Smooth muscle cell (in vitro differentiated cells): ENCODE measurements around the gene BTBD10. TPM values are rescaled to one million over a fixed set of nuclear protein-coding genes. Genes with fewer than 3 reads are reported as not detected.

Experiments used
- DNase-seq: peaks from one replicate; lab custom pipeline; 2025; ENCODE audit not compliant: unreplicated experiment; lab: John Stamatoyannopoulos, UW
- H2AFZ ChIP-seq: fragments of 200-600 bp; sonication (generic); 2 replicates; pipeline ENCODE4 v1.6.0; 2016; ENCODE audit warnings: antibody characterized with exemption, low read depth, mild to moderate bottlenecking
- H3F3A ChIP-seq: fragments of 200-600 bp; sonication (generic); 2 replicates; pipeline ENCODE4 v1.6.0; 2017; ENCODE audit warnings: antibody characterized with exemption, low read depth
- H3K27ac ChIP-seq: fragments of 200-600 bp; sonication (generic); 2 replicates; pipeline ENCODE4 v1.5.1; 2016; ENCODE audit warnings: low read depth, mild to moderate bottlenecking
- H3K27me3 ChIP-seq: fragments of 200-600 bp; sonication (generic); 2 replicates; pipeline ENCODE4 v1.6.1; 2016; ENCODE audit warnings: low read depth, mild to moderate bottlenecking
- H3K36me3 ChIP-seq: fragments of 200-600 bp; sonication (generic); 2 replicates; pipeline ENCODE4 v1.5.1; 2016; ENCODE audit warnings: low read depth
- H3K4me1 ChIP-seq: fragments of 200-600 bp; sonication (generic); 2 replicates; pipeline ENCODE4 v1.5.1; 2016; ENCODE audit warnings: low read depth
- H3K4me2 ChIP-seq: fragments of 200-600 bp; sonication (generic); 2 replicates; pipeline ENCODE4 v1.6.0; 2016; ENCODE audit warnings: mild to moderate bottlenecking
- H3K4me3 ChIP-seq: fragments of 200-600 bp; sonication (generic); 2 replicates; pipeline ENCODE4 v1.5.1; 2016; ENCODE audit warnings: mild to moderate bottlenecking
- H3K79me2 ChIP-seq: fragments of 200-600 bp; sonication (generic); 2 replicates; pipeline ENCODE4 v1.6.0; 2016; ENCODE audit warnings: low read depth, mild to moderate bottlenecking
- H3K9ac ChIP-seq: fragments of 200-600 bp; sonication (generic); 2 replicates; pipeline ENCODE4 v1.6.0; 2016; ENCODE audit warnings: low read depth
- H3K9me3 ChIP-seq: fragments of 200-600 bp; sonication (generic); replicated peaks from 2 replicates; pipeline ENCODE4 v1.5.1; 2016; ENCODE audit warnings: low read depth
- H4K20me1 ChIP-seq: fragments of 200-600 bp; sonication (generic); 2 replicates; pipeline ENCODE4 v1.6.0; 2016; ENCODE audit warnings: low read depth
- WGBS: methylation state at CpG from one replicate; pipeline ENCODE4 v1.1.7; 2016; ENCODE audit warnings: low lambda C conversion rate; 5-methylcytosine and 5-hydroxymethylcytosine counted together
- polyA plus RNA-seq: library from polyadenylated mRNA; unstranded; fragments of >200 nt; fragmentation: Nextera tagmentation; extraction: Ambion mirVana; gene quantifications from 2 replicates; pipeline ENCODE4 v1.2.1, GENCODE V29; 2016
- total RNA-seq: library from RNA; depleted of rRNA; stranded (reverse); fragments of >200 nt; gene quantifications from 2 replicates; pipeline ENCODE4 v1.2.3, GENCODE V29; 2014
- TF ChIP-seq, protein P1 (sequence below): fragments of 200-600 bp; sonication (generic); IDR thresholded peaks from 2 replicates; pipeline ENCODE4 v1.5.1; 2017; ENCODE audit warnings: borderline replicate concordance, mild to moderate bottlenecking, antibody characterized with exemption; ENCODE audit not compliant: insufficient read depth, poor library complexity, severe bottlenecking

The BTBD10 gene
- total and polyA plus RNA-seq, 2 experiments from 2014 or later, result 22.3 to 48.5 TPM

- Histone ChIP-seq H4K20me1 (peaks cover 40% of the 10 kb centered on the region), H3K79me2 (peaks cover 59% of the 10 kb centered on the region), H3K4me3 (no peak overlapping the region), H3K9ac (peak overlapping the region; percentile 36), H3K27ac (peak overlapping the region; percentile 72), H3K4me1 (peaks cover 8% of the 10 kb centered on the region), H3K36me3 (no peaks in the 10 kb centered on the region), H3K9me3 (no peaks in the 10 kb centered on the region), H3K27me3 (no peaks in the 10 kb centered on the region), H3K4me2 (peak overlapping the region; percentile 88), H2AFZ (no peak overlapping the region), H3F3A (no peaks in the 10 kb centered on the region)
- TF ChIP-seq, protein P1, sequence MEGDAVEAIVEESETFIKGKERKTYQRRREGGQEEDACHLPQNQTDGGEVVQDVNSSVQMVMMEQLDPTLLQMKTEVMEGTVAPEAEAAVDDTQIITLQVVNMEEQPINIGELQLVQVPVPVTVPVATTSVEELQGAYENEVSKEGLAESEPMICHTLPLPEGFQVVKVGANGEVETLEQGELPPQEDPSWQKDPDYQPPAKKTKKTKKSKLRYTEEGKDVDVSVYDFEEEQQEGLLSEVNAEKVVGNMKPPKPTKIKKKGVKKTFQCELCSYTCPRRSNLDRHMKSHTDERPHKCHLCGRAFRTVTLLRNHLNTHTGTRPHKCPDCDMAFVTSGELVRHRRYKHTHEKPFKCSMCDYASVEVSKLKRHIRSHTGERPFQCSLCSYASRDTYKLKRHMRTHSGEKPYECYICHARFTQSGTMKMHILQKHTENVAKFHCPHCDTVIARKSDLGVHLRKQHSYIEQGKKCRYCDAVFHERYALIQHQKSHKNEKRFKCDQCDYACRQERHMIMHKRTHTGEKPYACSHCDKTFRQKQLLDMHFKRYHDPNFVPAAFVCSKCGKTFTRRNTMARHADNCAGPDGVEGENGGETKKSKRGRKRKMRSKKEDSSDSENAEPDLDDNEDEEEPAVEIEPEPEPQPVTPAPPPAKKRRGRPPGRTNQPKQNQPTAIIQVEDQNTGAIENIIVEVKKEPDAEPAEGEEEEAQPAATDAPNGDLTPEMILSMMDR, result no peak
- WGBS, result 88% methylated on average over 3 of the region's 3 CpGs
- DNase-seq, result no peak
Observed at GRCh38 chr11:13461291-13461690, 1.7 kb downstream of the BTBD10 start.

DNA sequence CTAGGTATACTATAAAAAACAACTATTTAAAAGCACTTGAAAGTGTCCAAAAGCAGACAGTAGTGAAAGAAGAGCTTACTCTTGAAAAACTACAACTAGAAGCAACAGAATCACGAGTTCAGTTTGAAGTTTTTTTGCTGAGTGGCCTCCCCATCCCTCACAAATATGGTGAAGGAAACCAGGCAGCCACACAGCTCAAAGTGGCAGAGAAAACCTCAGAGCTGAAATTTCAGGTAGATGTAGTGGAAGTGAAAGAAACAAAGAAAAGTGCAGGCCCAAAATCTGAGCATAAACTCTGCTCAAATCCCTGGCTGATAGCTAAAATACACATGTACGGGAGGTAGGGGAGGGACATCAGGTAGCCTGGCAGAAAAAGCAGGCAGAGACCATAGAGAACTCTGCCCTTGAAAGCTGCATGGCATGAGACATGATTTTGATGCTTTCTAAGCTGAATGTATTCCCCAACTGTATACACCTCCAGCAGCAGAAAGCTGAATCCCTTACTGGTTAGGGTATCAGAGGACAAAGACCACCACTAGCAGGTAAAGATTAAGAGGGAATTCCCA, 12.1 kb downstream of the BTBD10 start:
- H3F3A ChIP-seq, result no peaks in the 10 kb centered on the region

GRCh38 chr11:13449522-13449921, 13.5 kb downstream of the BTBD10 start:
- Histone ChIP-seq H4K20me1 (peaks cover 87% of the 10 kb centered on the region), H3K4me3 (no peak overlapping the region), H3K27me3 (no peaks in the 10 kb centered on the region), H3K4me2 (no peak overlapping the region), H3K4me1 (peaks cover 12% of the 10 kb centered on the region), H3K9ac (no peak overlapping the region), H2AFZ (no peak overlapping the region), H3K79me2 (peaks cover 93% of the 10 kb centered on the region), H3K9me3 (no peaks in the 10 kb centered on the region), H3K36me3 (no peaks in the 10 kb centered on the region), H3K27ac (no peak overlapping the region), H3F3A (no peaks in the 10 kb centered on the region)
- no peak for DNase-seq
- TF ChIP-seq, protein P1, result no peak
- 0% methylated on average over 1 of the region's 1 CpG for WGBS

More for the DNA sequence above, 12.1 kb downstream of the BTBD10 start:
- WGBS, result 90% methylated on average over 2 of the region's 2 CpGs
- peaks cover 84% of the 10 kb centered on the region for H4K20me1 ChIP-seq
- H3K4me1 ChIP-seq, result peaks cover 12% of the 10 kb centered on the region
- H3K4me2 ChIP-seq, result no peak overlapping the region
- H3K9ac ChIP-seq, result no peak overlapping the region
- no peaks in the 10 kb centered on the region for H3K9me3 ChIP-seq
- no peak for DNase-seq
- H3K79me2 ChIP-seq, result peaks cover 95% of the 10 kb centered on the region
- H3K27ac ChIP-seq, result no peak overlapping the region
- TF ChIP-seq, protein P1, result no peak
- no peaks in the 10 kb centered on the region for H3K36me3 ChIP-seq
- H3K4me3 ChIP-seq, result no peak overlapping the region
- H2AFZ ChIP-seq, result no peak overlapping the region
- no peaks in the 10 kb centered on the region for H3K27me3 ChIP-seq

DNA sequence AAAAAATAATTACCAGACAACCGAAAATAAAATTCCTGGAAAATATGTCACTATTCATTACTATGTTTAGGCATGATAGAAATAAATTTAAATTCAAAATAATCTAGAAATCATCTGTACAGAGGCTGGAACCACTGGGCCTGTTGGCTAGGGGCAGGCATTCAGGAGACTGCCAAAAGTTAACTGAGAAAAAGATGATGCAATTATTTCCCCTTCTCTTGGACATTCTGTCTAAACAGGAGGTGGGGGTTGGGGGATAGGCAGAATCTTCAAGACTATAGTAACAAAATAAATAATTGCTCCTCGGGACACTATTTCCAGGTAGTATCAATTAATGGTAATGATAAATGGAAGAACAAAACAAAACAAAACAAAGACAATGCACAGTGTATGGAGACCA, 14.1 kb downstream of the BTBD10 start:
- no peaks in the 10 kb centered on the region for H3K27me3 ChIP-seq
- H3K9me3 ChIP-seq, result no peaks in the 10 kb centered on the region
- H3K4me2 ChIP-seq, result no peak overlapping the region
- DNase-seq, result no peak
- no peaks in the 10 kb centered on the region for H3K36me3 ChIP-seq
- TF ChIP-seq, protein P1, result no peak
- H3F3A ChIP-seq, result no peaks in the 10 kb centered on the region
- H3K9ac ChIP-seq, result no peak overlapping the region
- peaks cover 92% of the 10 kb centered on the region for H3K79me2 ChIP-seq
- H3K27ac ChIP-seq, result no peak overlapping the region
- WGBS, result 97% methylated on average over 2 of the region's 2 CpGs
- no peak overlapping the region for H3K4me3 ChIP-seq
- H2AFZ ChIP-seq, result no peak overlapping the region
- H4K20me1 ChIP-seq, result peaks cover 88% of the 10 kb centered on the region
- peaks cover 12% of the 10 kb centered on the region for H3K4me1 ChIP-seq
